Ovary (tissue), 9 donors: ENCODE data around the gene ADI1. TPM values are rescaled to one million over a fixed set of nuclear protein-coding genes. Genes with fewer than 3 reads are reported as not detected.
"Not testable (repeated sequence)": the region's sequence is repeated elsewhere in the genome, so short reads cannot be mapped to it uniquely, and the experiment has no call there.

Experiments used
- DNase-seq, 5 donors: peaks; one replicate each; pipeline ENCODE4 v3.0.0-alpha.2; 2019 to 2020
- H3K27ac ChIP-seq, 2 donors: fragments of 200-600 bp; one replicate each; pipeline versions ENCODE4 v1.5.1 to v1.8.0; 2019 to 2022
- H3K27me3 ChIP-seq: fragments of 200-600 bp; one replicate; pipeline ENCODE4 v1.8.0; 2022
- H3K36me3 ChIP-seq: fragments of 200-600 bp; sonication (generic); one replicate; pipeline ENCODE4 v1.5.1; 2019
- H3K4me1 ChIP-seq: one replicate; pipeline ENCODE4 v1.8.1; 2013; ENCODE audit warnings: mild to moderate bottlenecking, moderate library complexity; ENCODE audit not compliant: insufficient read depth
- H3K4me3 ChIP-seq: fragments of 200-600 bp; sonication (generic); one replicate; pipeline ENCODE4 v1.5.1; 2017
- H3K9me3 ChIP-seq, 2 donors: fragments of 200-600 bp in 1 of 2; sonication (generic) in 1 of 2; one replicate each; pipeline versions ENCODE4 v1.5.1 to v1.8.1; 2013 to 2019; ENCODE audit warnings: mild to moderate bottlenecking in 1 of 2, moderate library complexity in 1 of 2
- EP300 ChIP-seq: sonication (generic); formaldehyde crosslinking; IDR thresholded peaks from one replicate; pipeline ENCODE4 v1.6.1; 2017; ENCODE audit warnings: antibody characterized with exemption
- POLR2A ChIP-seq: fragments of 450-650 bp; IDR thresholded peaks from one replicate; pipeline ENCODE4 v1.6.1; 2017; ENCODE audit warnings: antibody characterized with exemption, mild to moderate bottlenecking, moderate library complexity
- WGBS, 3 donors: extraction: QIAGEN DNeasy Blood & Tissue Kit in 1 of 3; methylation state at CpG; one replicate each; pipeline versions ENCODE4 v1.1.5 to v1.1.7; 2013 to 2017; 5-methylcytosine and 5-hydroxymethylcytosine counted together
- intact Hi-C, 4 donors: fragments of 100-400 bp; cut with DNase I; formaldehyde crosslinking; loops; one replicate each; pipeline versions ENCODE4 v1.11.0 to v1.15.1; 2022 to 2023
- polyA plus RNA-seq, 2 donors: library from polyadenylated mRNA; stranded (reverse); fragments of 200-250 nt in 1 of 2; fragments of 350-450 nt in 1 of 2; fragmentation: Illumina TruSeq in 1 of 2; extraction: RNeasy Lipid Tissue Mini Kit (QIAGEN cat#74804) in 1 of 2; gene quantifications; one replicate each; pipeline ENCODE4 v1.2.3, GENCODE V29; 2013 to 2014
- total RNA-seq, 7 donors: library from RNA; depleted of rRNA in 2 of 7; stranded (reverse); fragments of >200 nt in 2 of 7; fragmentation: NEBNext Ultra II Directional in 3 of 7; extraction: Animal tissue kit (Norgen Biotek cat#: 25700) in 3 of 7; gene quantifications; one replicate each; pipeline versions ENCODE4 v1.1.0 to v1.2.4, GENCODE V29; 2016 to 2023
- TF ChIP-seq, protein P1 (sequence below), 3 donors: fragments of 450-650 bp in 2 of 3; fragments of 200-600 bp in 1 of 3; IDR thresholded peaks; one replicate each; pipeline versions ENCODE4 v1.5.1 to v1.8.0; 2016 to 2022; ENCODE audit warnings: antibody characterized with exemption in 3 of 3, mild to moderate bottlenecking in 1 of 3
- donor health status: DM: no; HTN: no; CAD: no; lungs with moderate emphysema.
- donor health status: DM: no; HTN: no; CAD: no.
- donor health status: Bipolar disorder and iron deficiency.
- donor health status: DM: yes; HTN: yes; CAD: no.
- donor health status: DM: no; HTN: no; CAD: no.
- donor health status: DM: yes; HTN: yes; CAD: no.

The ADI1 gene
- total and polyA plus RNA-seq, 9 donors, result 35.9 to 77.2 (median 51.9) TPM

- intact Hi-C loops, result no loop called here
- Histone ChIP-seq H3K27me3 (no peaks in the 10 kb centered on the region), H3K4me3 (no peak overlapping the region), H3K9me3 (no peaks in the 10 kb centered on the region), H3K27ac (no peak overlapping the region), H3K36me3 (no peaks in the 10 kb centered on the region), H3K4me1 (peaks cover 1% of the 10 kb centered on the region)
- 74 to 83% (median 81%) methylated on average over 13 of the region's 13 CpGs for WGBS, 3 donors
- TF ChIP-seq, protein P1, sequence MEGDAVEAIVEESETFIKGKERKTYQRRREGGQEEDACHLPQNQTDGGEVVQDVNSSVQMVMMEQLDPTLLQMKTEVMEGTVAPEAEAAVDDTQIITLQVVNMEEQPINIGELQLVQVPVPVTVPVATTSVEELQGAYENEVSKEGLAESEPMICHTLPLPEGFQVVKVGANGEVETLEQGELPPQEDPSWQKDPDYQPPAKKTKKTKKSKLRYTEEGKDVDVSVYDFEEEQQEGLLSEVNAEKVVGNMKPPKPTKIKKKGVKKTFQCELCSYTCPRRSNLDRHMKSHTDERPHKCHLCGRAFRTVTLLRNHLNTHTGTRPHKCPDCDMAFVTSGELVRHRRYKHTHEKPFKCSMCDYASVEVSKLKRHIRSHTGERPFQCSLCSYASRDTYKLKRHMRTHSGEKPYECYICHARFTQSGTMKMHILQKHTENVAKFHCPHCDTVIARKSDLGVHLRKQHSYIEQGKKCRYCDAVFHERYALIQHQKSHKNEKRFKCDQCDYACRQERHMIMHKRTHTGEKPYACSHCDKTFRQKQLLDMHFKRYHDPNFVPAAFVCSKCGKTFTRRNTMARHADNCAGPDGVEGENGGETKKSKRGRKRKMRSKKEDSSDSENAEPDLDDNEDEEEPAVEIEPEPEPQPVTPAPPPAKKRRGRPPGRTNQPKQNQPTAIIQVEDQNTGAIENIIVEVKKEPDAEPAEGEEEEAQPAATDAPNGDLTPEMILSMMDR (IDR thresholded peaks at IDR 0.05), result no peak
- TF ChIP-seq POLR2A (no peak), EP300 (no peak)
- DNase-seq, result no peak
Measured at GRCh38 chr2:3503483-3503882, 15.8 kb downstream of the ADI1 start.

GRCh38 chr2:3503046-3503445 lies 16.3 kb downstream of the ADI1 start:
- intact Hi-C loops, result no loop called here
- Histone ChIP-seq H3K27ac (no peak overlapping the region), H3K9me3 (no peaks in the 10 kb centered on the region), H3K4me3 (no peak overlapping the region), H3K27me3 (no peaks in the 10 kb centered on the region), H3K4me1 (peaks cover 1% of the 10 kb centered on the region), H3K36me3 (no peaks in the 10 kb centered on the region)
- 93 to 94% (median 93%) methylated on average over 14 of the region's 14 CpGs for WGBS, 3 donors
- no peak for DNase-seq
- TF ChIP-seq EP300 (no peak), POLR2A (no peak)
- TF ChIP-seq, protein P1 (IDR thresholded peaks at IDR 0.05), result no peak

- DNase-seq, result no peak
- TF ChIP-seq, protein P1 (IDR thresholded peaks at IDR 0.05), result no peak
- TF ChIP-seq POLR2A (no peak), EP300 (no peak)
- Histone ChIP-seq H3K4me3 (no peak overlapping the region), H3K9me3 (no peaks in the 10 kb centered on the region), H3K36me3 (no peaks in the 10 kb centered on the region), H3K27ac (no peak overlapping the region), H3K27me3 (no peaks in the 10 kb centered on the region), H3K4me1 (peaks cover 1% of the 10 kb centered on the region)
- 94 to 97% (median 94%) methylated on average over 32 to 34 of the region's 34 CpGs for WGBS, 3 donors
- intact Hi-C loops, result no loop called here
Measured at GRCh38 chr2:3500326-3500899, 18.9 kb downstream of the ADI1 start.

GRCh38 chr2:3498783-3499394 lies 20.4 kb downstream of the ADI1 start:
- no peak overlapping the region for H3K27ac ChIP-seq
- WGBS, 3 donors, result 92 to 94% (median 93%) methylated on average over 18 of the region's 18 CpGs
- no peak for DNase-seq
- H3K4me1 ChIP-seq, result peaks cover 8% of the 10 kb centered on the region
- H3K36me3 ChIP-seq, result no peaks in the 10 kb centered on the region
- TF ChIP-seq, protein P1 (IDR thresholded peaks at IDR 0.05), result no peak
- intact Hi-C loops, result no loop called here
- H3K4me3 ChIP-seq, result no peak overlapping the region
- no peaks in the 10 kb centered on the region for H3K9me3 ChIP-seq
- H3K27me3 ChIP-seq, result no peaks in the 10 kb centered on the region

DNA sequence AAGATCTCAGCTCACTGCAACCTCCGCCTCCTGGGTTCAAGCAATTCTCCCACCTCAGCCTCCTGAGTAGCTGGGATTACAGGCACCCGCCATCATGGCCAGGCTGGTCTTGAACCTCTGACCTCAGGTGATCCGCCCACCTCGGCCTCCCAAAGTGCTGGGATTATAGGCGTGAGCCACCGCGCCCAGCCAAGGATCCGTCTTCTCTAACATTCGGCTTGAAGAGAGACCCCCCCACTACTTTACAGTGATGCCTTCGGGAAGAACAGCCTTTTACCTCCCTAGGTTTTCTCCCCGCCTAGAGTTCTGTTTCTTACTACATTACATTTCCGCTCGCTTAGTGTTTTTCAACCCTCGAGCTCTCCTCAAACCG lies 22.6 kb downstream of the ADI1 start:
- H3K27me3 ChIP-seq, H3K27ac ChIP-seq, H3K9me3 ChIP-seq, intact Hi-C loops, DNase-seq, H3K36me3 ChIP-seq, H3K4me1 ChIP-seq, H3K4me3 ChIP-seq: not testable (repeated sequence)
- WGBS, 3 donors, result 91 to 94% (median 94%) methylated on average over 15 of the region's 15 CpGs
